ENCODE results near the gene ATG7. TPM values are rescaled to one million over a fixed set of nuclear protein-coding genes. Genes with fewer than 3 reads are reported as not detected.

The ATG7 gene
- total and polyA plus RNA-seq, 10 of the 15 experiments (the other 5 are each of a cell fraction or from before 2014, with no cell fraction given): 13.5 to 49.5 (median 26.4) TPM

- TF ChIP-seq RAD51 (IDR thresholded peaks at IDR 0.05): no peak
- no peak for TF ChIP-seq CEBPB (IDR thresholded peaks at IDR 0.05; ENCODE audit: borderline replicate concordance in 1 of 2, low read depth in 2 of 2, low read length in 2 of 2)
- TF ChIP-seq ASH2L (IDR thresholded peaks at IDR 0.05; ENCODE audit: borderline replicate concordance, low read depth): no peak
- no peak for TF ChIP-seq NR2F1 (conservative IDR thresholded peaks at IDR 0.05)
These were observed 28.0 kb upstream of the ATG7 start (continued) for GRCh38 chr3:11244121-11244677.

GRCh38 chr3:11245276-11245675 is 26.9 kb upstream of the ATG7 start:
- BruUV-seq (replicated peaks): no TSS peak
- CTCF ChIA-PET: interaction anchor here (3.1 kb wide), 1 partner anchor 89 kb away, joined by 12 read pairs; no protein-coding TSS in a partner anchor
- Histone ChIP-seq H3K27me3 (replicated peaks in 1 of 2; ENCODE audit: control insufficient read depth in 2 of 2, insufficient read depth in 2 of 2, low read length in 1 of 2) (no peaks in the 10 kb centered on the region), H3K36me3 (ENCODE audit: control insufficient read depth in 2 of 2, insufficient read depth in 2 of 2, low read length in 1 of 2) (no peaks in the 10 kb centered on the region), H3K79me2 (ENCODE audit: control insufficient read depth, insufficient read depth, low read length) (no peaks in the 10 kb centered on the region), H3K9me3 (replicated peaks; ENCODE audit: control insufficient read depth, insufficient read depth, low read length) (no peaks in the 10 kb centered on the region; the same call in 2 of the 3 replicates), H2AFZ (ENCODE audit: control insufficient read depth, low read depth, low read length) (no peak overlapping the region), H4K20me1 (ENCODE audit: control insufficient read depth, insufficient read depth) (no peaks in the 10 kb centered on the region), H3K27ac (ENCODE audit: control insufficient read depth, insufficient read depth) (no peak overlapping the region), H3K4me1 (ENCODE audit: control insufficient read depth, insufficient read depth, low read length) (no peaks in the 10 kb centered on the region), H3K4me3 (no peak overlapping the region), H3K4me2 (ENCODE audit: control insufficient read depth, insufficient read depth) (no peak overlapping the region), H3K9ac (ENCODE audit: control insufficient read depth, insufficient read depth, low read length) (no peak overlapping the region)
- DNase-seq (ENCODE audit: low read depth, low spot score) (no peak), ATAC-seq (no peak), FAIRE-seq (no peak)
- in situ Hi-C loops (cut with MboI) (no loop called here), intact Hi-C loops (cut with micrococcal nuclease; ENCODE audit: unreplicated experiment) (no loop called here)
- SMC1A ChIA-PET (ENCODE audit: uncharacterized antibody, unreplicated experiment): interaction anchor here (1.5 to 2.5 kb wide), 2 partner anchors 44 to 94 kb away, joined by 3 to 10 read pairs; no protein-coding TSS in a partner anchor
- RAD21 ChIA-PET (ENCODE audit: unreplicated experiment): interaction anchor here (3.2 kb wide), 1 partner anchor 89 kb away, joined by 12 read pairs; no protein-coding TSS in a partner anchor
- POLR2A ChIA-PET: no interaction called here
- WGBS (ENCODE audit: insufficient coverage, insufficient replicate concordance, low lambda C conversion rate, missing lambda C conversion rate): 49% methylated on average over 8 of the region's 8 CpGs
- TF ChIP-seq BCL3 (IDR thresholded peaks at IDR 0.05; ENCODE audit: borderline replicate concordance, insufficient read depth, low read depth, low read length, poor library complexity, severe bottlenecking) (peak; percentile 59), FOS (IDR thresholded peaks at IDR 0.05; ENCODE audit: borderline replicate concordance, extremely low read depth, insufficient read length) (no peak), NBN (IDR thresholded peaks at IDR 0.05) (no peak), ZBTB40 (IDR thresholded peaks at IDR 0.05; ENCODE audit: borderline replicate concordance) (no peak), POLR2AphosphoS5 (IDR thresholded peaks at IDR 0.05; ENCODE audit: low read length) (no peak)
